GM18517 (cell line): ENCODE measurements around the gene ADAM10.
A peak's percentile ranks its signal among the peaks of the same experiment; 100 is the strongest.

Source experiments
- ATAC-seq: cut with Tn5 transposase; IDR thresholded peaks from one replicate; pipeline ENCODE4 v1.9.1; 2021; ENCODE audit warnings: mild to moderate bottlenecking, moderate library complexity; ENCODE audit not compliant: unreplicated experiment

ADAM10 gene

DNA sequence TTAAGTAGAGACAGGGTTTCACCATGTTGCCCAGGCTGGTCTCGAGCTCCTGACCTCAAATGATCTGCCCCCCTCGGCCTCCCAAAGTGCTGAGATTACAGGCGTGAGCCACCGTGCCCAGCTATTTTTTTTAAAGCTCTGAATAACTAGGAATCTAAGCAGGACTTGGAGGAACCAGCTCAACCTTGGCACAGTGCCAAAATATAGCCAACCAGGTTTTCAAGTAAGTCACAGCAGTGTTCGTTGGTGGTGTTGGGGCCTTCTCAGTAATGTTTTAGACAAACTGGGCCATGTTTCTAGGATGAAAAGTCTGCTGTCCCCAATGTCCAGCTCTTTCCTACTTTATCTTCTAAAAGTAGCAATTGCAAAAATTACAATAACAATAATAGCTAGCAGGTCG lies 6.4 kb upstream of the ADAM10 start:
- ATAC-seq, result no peak

DNA sequence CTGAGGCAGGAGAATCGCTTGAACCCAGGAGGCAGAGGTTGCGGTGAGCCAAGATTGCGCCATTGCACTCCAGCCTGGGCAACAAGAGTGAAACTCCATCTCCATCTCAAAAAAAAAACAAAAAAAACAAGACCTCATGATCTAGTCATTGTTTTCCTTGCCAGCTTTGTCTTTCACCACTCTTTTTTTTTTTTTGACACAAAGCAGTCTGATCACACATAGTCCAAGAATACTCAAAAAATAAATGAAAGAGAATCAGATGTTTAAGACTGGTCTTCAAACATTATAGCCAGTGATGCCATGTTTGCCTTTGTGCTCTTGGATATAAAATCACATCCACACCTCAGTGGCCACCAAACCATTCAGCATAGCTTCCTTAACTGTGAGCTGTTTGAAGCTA lies 5.8 kb upstream of the ADAM10 start:
- no peak for ATAC-seq

DNA sequence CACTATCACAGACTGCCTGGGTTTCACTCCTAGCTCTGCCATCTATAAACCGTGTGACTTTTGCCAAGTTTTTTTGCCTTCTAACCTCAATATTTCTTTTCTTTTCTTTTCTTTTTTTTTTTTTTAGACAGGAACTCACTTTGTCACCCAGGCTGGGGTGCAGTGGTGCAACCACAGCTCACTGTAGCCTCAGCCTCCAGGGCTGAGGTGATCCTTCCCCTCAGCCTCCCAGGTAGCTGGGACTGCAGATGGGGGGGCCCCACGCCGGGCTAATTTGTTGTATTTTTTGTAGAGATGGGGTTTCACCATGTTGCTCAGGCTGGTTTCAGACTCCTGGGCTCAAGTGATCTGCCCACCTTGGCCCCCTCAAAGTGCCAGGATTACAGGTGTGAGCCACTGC lies 3.2 kb upstream of the ADAM10 start:
- ATAC-seq, result no peak

DNA sequence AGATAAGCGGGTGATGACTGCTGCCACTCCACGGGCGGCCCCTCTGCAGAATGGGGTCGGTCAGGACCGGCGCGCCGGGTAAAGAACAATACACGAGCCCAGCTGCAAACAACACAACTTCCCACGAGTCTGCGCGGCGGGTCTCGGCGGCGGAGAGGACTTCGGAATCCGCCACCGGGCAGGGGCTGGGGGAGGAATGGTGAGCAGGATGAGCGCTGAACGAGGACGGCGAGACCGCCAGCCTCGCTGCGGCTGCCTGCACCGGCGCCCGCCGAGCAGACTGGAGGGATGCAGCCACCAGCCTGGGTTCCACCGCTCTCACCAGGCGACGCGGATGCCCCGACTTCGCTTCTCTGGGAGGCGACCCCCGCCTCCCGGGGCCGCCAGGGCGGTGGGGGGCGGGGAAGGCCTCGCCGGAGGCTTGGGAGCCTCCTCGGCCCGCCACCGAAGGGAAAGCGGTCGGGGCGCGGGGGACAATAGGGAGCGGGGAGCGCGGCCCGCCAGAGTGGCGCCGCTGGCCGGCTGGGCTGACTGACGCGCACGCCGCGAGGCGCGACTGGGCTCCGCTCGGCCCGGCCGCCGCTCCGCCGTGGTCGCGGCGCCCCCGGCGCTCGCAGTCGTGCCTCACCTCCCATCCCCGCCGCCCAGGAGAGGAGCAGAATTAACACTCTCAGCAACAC lies 515 bp downstream of the ADAM10 start:
- ATAC-seq, result peak; percentile 21

DNA sequence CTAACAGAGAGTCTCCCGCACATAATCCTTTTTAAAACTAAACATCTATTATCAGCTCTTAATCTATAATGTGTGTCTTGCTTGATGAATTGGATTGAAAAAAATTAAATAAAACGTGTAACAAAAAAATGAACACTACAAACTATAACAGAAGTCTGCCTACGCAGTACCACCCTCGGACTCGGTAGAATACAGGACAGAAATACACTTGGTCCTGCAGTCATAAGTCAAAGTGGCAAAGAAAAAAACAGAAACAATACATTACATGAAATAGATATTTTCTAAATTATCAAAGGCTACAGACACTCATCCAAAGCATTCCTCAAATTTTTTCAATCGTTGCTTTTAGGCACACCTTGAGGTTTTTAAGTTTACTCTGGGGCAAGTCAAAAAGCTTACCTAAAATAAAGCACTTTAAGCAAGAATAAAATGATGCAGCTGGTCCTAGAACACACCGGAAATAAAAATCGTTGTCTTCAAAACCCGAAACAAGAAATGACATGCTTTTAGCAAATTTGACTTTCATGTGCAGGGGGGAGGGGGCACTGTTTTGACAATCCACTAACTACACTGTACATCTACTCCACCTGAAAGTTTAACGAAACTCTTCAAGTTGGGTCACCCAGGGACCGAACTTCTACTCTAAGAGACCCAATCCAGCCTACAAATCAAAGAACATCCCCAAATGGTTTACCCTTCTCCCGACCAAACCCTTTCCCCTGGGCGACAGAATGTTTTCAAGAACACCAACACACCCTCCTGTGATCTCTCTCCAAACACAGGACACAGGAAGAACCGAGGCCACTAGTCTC lies 1.3 kb downstream of the ADAM10 start:
- no peak for ATAC-seq

DNA sequence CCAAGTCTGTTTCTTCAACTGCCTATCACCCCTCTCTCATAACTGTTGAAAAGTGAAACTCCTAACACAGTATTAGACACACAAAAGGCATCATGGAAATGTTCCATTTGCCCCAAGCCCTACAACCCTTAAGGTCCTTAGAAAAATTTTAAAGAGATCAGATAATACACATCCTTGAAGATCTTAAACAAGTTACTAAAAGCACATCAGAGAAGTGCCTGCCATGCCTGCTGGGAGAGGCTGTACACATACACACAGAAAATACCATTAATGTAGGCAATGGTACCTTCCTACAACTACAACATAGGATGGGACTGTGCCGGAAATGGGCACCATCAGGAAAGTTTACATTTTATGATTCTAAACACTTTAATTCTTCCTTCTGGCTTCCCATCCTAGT lies 3.3 kb downstream of the ADAM10 start:
- ATAC-seq, result no peak

DNA sequence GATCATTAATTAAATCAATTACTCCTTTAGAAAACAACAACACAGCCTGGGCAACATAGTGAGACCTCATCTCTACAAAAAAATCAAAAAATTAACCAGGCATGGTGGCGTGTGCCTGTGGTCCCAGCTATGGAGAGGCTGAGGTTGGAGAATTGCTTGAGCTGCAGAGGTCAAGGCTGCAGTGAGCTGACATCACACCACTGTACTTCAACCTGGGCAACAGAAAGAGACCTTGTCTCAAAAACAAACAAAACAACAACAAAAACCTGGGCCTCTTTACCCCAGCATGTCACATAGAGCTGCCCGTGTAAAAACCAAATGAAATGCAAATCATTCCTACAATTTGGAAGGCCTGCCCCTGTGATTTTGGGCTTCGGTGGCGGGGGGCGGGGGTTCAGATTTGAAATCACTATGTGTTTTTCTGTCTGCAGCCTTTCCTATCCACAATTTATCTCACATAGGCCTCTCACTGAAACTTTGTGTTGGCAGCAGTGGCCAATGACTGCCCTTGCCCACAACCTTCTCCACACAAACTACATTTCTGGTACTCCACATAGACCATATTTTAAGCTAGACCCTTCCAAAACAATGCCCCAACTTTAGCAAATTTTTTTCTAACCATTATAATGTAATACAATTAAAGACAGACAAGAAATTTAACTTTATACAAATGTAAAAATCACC lies 6.5 kb downstream of the ADAM10 start:
- ATAC-seq, result no peak

DNA sequence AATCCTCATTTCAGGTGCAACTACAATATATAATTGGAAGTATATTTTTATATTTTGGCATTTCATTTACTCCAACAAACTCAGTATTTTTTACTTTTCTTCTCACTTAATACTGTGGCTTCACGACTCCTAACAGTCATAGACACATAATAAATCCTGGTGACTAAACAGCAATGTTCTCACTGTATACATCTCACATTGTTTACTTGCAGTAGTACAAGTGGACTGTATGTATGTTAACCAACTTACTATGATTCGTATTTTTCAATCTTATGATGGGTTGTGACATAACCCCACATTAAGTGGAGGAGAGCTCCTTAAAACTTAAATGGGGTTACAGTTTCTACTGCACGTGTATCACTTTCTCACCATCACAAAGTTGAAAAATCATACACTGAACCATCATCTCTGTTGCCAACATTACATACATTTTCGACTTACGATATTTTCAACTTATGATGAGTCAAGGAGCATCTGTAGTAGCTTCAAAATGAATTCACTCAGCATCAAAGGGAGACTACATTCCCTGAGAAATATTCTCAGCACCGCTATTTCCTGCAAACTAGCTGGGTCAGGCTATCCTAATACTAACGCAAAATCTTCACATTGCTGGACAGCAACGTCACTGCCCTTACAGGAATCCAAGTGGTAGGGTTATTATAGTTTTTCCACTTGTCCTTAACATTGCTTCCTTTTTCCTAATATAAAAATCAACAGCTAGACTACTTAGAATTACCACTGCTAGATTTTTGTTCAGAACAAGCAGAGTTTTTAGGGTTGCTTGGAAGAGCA lies 7.3 kb downstream of the ADAM10 start:
- ATAC-seq, result no peak

DNA sequence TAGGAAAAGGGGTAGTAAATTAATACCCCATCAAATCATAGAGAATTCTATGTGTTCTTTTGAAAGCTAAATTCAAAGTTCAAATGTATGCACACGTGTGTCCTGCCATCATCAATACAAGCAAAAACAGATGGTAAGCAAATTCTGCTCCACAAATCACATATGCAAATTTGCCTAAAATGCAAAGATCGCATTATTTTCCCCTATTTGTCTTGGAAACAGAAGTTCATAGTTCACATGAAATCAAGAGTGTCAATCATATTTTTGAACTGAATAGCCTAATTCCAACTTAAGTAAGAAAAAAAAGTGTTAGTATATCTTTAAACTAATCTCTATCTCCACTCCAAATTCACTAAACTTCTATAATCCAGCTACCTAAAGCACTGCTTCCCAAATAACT lies 8.5 kb downstream of the ADAM10 start:
- ATAC-seq, result no peak

DNA sequence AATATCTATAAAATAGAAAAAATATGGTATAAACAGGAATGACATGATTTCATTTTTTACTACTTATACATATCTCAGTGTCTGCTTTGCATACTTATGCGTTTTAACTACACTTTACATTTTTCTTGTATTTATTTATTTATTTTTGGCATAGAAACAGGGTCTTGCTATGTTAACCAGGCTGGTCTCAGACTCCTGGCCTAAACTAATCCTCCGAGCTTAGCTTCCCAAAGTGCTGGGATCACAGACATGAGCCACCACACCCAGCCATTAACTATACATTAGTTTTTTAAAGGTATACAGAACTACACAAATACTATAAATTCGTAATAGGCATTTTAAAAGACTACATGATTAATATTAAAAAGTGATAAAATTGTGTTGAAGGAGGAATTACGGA lies 9.1 kb downstream of the ADAM10 start:
- ATAC-seq, result no peak

DNA sequence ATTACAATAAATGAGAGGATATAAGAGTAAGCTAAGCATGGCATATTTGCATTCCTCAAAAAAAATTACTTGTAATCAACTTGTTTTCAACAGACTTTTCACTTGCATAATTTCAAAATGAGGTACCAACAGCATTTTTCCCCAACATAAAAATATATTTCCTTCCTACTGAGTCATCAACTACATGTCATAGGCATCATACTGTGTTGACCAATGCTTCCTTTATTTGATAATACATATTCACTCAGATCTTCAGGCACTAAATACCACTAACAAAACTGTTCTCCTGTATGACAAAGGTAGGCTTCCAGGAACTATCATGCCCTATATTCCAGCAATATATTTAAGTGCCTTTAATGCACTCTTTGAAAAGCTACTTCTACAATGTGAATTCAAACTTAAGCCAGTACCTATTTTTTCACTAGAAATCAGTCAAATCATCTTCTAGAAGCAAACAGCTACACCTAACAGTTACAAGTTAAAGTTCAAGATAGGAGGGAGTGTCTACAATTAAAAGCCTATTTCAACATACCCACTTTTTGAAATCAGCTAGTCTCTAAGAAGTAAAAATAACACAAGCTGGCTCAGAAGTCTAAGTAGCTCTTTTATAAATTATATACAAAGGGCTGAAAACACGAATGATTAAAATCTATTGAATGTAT lies 11.3 kb downstream of the ADAM10 start:
- ATAC-seq, result no peak

DNA sequence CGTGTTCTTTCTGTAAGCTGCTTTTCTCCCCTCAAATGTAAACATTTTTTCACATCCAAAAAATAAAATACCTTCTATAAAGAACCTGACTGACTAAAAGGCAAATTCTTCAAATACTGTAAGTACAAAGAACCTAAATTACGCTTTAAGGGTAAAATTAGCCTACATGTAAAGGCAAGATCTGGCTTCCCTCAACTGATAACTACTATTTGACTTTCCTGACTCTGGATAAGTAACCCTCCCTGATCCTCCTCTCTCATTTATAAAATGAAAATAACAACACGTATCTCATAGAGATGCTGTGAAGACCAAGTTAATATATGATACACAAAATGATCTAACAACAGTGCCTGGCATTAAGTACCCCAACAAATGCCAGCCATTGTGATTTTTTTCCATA lies 12.2 kb downstream of the ADAM10 start:
- no peak for ATAC-seq

DNA sequence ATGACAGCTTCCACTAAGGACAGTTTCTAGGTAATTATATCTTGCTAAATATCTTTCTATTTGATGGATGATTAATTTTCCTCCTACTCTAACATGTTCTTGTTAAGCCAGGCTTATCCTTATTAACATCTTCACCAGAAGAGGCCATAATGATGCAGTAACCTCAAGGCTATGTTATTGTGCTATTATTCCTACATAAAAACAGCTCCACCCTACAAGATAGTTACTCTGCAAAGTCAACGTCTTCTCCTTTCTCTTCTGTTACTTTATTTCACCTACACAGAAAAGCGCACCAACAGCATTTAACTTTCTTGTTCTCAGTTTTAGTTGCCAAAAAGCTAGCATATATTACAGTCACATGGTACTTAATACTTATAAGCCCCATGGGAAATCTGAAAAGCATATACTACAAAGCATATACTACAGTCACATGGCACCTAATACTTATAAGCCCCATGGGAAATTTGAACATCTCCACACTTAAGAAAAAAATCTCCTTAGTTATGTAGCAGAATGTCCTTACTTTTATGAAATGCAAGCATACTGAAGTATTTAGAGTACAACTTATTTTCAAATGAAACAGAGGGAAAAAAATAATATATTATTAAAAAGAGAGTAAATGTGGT lies 13.4 kb downstream of the ADAM10 start:
- ATAC-seq, result no peak

DNA sequence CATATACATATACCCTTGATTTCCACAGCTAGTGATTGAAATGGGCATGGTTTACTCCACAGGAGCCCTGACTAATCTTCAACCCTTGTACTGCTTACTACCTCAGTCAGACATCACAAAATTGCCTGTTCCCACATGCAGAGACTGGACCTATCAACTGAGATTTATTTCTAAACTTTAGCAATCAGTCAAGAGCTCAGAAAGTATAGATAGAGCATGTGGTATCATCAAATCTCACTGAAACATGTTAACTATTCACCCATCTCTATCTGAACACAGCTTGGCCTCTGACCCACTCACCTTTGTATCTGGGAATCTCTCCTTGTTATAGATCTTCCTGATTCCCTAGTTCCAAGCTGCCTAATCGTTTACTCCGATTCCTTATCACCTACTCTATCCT lies 14.6 kb downstream of the ADAM10 start:
- ATAC-seq, result no peak

DNA sequence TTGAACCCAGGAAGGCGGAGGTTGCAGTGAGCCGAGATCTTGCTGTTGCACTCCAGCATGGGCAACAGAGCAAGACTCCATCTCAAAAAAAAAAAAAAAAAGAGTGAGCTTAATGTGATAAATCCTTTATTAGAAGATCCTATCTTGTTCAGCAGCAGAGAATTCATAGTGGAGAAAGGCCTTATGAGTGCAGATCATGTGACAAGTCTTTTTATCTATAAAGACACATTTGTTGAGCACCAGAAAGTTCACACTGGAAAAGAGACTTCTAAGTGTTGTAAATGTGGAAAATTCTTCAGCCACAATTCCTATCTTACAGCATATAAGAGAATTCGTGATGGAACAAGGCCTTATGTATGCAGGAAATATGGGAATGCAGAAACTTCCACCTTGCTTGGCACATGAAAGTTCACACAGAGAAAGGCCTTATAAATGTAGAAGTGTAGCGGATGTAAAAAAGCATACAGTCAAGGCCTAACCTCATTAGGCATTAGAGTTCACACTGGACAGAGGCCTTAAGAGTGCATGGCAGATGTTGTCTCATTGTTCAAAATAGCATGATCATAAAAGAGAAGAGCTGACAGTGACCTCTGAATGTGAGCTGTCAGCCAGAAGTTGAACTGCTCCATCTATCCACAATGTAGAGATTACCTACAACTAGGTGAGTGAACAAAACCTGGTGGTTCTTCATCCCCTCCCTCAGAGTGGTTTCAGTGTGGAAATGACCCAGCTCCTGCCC lies 16.7 kb downstream of the ADAM10 start:
- no peak for ATAC-seq

DNA sequence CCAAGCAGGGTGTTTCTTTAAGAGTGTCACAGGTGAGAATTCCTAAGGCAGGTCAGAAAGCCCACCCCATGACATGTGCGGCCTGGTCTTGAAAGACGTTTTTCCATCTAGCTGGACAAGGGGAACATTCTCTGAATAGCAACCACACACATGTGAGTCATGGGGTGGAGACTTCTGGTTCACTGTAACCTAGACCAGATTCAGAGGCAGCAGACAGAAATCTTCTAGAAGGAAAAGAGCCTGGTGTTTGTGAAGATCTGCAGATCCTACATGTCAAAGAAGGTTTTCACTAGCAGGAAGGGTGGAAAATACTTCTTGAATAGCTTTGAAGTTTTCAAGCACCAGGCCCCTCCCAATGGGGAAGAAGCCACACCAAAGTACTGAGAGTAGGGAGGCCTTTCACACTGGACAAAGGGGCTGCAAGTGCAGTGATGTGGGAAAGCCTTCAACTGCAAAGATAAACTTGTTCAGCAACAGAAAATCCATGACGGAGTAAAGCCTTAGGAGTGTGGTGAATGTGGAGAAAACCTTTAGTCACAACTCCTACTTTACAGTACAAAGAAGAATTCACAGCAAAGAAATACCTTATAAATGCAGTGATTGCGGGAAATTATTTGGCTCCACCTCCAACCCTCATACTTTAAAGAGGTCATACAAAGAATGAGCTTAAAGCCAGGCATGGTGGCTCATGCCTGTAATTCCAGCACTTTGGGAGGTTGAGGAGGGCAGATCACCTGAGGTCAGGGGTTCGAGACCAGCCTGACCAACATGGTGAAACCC lies 17.6 kb downstream of the ADAM10 start:
- no peak for ATAC-seq

DNA sequence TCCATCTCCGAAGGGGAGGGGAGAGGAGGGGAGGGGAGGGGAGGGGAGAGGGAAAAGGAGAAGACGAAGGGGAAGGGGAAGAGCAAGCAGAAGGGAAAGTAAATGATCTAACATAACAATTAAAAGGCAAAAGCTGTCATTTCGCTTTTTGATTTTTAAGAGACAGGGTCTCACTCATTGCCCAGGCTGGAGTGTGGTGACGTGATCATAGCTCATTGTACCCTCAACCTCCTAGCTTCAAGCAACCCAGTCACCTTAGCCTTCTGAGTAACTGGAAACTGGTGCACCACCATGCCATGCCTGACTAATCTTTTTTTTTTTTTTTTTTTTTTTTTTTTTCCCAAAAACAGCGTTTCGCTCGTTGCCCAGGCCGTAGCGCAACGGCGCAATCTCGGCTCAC lies 22.6 kb downstream of the ADAM10 start:
- ATAC-seq, result no peak

DNA sequence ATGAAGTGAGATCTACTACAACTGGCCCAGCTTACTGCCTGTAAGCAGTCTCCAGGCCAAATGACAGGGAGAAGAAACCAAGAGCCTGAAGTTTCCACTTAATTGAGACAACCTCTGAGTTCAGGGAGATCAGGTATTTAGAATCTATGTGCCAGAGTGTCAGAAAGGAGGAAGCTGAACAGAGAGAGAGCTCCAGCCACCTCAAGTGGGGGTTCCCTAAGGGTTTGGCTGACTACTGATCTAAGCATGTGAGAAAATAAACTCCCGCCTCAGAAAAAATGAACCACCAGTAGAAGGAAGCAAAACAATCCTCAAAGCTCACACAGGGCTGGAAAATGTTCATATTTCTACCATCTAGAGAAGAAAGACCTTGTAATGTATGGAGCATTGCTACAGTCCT lies 25.0 kb downstream of the ADAM10 start:
- ATAC-seq, result peak; percentile 81

DNA sequence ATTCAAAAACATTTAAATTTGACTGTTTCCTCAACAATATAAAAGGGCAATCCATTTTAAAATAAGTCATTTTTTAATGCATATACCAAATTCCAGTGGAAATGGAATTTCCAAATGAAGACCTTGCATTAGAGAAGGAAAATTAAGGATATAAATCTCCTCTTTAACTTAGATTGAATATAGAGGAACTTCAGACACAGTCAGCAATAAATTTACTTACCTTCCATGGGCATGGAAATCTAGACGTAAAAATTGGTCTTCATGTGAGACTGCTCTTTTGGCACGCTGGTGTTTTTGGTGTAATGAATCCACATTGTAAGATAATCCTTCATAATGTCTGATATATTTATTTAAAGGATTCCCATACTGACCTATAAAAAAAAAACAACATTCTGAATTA lies 32.1 kb downstream of the ADAM10 start:
- no peak for ATAC-seq
